Measurements from ENCODE around the gene GNAS.
A peak's percentile ranks its signal among the peaks of the same experiment; 100 is the strongest.

GNAS gene

DNA sequence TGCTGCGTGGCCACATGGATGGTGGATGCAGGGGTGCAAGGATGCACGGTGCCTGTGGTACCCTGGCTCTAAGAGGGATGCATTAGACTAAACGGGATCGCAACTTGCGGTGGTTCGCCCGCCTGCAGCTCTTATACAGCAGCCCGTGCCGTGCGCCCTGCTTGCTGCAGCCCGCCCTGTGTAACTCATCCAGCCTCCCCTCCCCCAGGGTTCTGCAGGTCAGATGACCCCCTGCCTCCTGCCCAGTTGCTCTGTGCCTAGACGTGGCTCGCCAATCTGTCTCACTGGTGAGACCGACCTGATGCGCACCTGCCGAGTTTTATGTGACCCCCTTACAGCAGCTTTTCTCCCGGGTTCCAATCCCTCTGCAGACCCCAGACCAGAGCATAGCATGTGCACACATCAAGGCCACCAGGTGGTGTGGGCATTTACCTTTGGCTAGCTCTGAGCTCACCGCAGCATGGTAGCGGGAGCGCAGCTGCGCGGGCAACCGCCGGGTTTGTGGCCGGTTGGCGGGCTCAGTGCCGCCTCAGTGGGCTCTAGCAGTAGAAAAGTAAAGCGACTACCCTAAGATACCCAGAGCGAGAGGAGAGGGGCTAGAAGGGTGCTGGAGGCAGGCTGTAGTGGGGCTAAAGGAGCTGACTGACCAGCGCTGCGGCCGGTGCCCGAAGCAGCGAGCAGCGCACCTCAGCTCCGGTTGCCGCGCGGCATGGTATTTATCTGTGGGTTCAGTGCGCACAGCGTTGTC is 1.1 kb upstream of the GNAS start:
- in situ Hi-C loops (cut with HindIII; ENCODE audit: low sequenced_read_pairs): loop anchor here (25.0 kb wide), 1 partner anchor 636 kb away; no protein-coding TSS in a partner anchor
- DNase-seq (ENCODE audit: low read depth): no peak
- TF ChIP-seq, protein P1, sequence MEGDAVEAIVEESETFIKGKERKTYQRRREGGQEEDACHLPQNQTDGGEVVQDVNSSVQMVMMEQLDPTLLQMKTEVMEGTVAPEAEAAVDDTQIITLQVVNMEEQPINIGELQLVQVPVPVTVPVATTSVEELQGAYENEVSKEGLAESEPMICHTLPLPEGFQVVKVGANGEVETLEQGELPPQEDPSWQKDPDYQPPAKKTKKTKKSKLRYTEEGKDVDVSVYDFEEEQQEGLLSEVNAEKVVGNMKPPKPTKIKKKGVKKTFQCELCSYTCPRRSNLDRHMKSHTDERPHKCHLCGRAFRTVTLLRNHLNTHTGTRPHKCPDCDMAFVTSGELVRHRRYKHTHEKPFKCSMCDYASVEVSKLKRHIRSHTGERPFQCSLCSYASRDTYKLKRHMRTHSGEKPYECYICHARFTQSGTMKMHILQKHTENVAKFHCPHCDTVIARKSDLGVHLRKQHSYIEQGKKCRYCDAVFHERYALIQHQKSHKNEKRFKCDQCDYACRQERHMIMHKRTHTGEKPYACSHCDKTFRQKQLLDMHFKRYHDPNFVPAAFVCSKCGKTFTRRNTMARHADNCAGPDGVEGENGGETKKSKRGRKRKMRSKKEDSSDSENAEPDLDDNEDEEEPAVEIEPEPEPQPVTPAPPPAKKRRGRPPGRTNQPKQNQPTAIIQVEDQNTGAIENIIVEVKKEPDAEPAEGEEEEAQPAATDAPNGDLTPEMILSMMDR (IDR thresholded peaks at IDR 0.05; ENCODE audit: low read depth, low read length, missing control alignments): no peak
- H3K4me3 ChIP-seq (ENCODE audit: low read depth, low read length): peak overlapping the region; percentile 66

DNA sequence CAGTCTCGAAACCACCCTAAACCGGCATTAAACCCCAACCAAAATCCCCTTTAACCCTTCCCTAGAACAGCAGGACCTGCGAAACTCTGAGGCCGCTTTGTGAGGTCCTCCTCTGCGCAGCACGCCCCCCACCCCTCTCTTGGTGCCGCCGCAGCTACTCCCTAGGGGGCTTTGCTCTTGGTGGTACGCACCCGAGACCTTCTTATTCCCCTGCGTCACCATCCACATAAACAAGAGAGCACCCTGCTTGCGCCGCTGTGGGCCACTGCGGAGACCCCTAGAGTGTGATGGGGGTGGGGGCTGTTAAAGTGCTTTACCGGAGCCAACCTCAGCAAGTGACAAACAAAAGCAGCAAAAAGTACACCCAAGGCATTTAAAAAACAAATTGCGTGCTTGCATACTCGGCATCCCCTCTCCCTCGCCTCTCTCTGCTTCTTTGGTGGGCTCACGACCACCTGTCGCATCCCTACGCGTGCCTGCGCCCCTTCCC is 502 bp upstream of the GNAS start:
- DNase-seq (ENCODE audit: low read depth): no peak
- in situ Hi-C loops (cut with HindIII; ENCODE audit: low sequenced_read_pairs): loop anchor here (25.0 kb wide), 1 partner anchor 635 kb away; no protein-coding TSS in a partner anchor
- TF ChIP-seq, protein P1 (IDR thresholded peaks at IDR 0.05; ENCODE audit: low read depth, low read length, missing control alignments): no peak
- peak overlapping the region; percentile 66 for H3K4me3 ChIP-seq (ENCODE audit: low read depth, low read length)

DNA sequence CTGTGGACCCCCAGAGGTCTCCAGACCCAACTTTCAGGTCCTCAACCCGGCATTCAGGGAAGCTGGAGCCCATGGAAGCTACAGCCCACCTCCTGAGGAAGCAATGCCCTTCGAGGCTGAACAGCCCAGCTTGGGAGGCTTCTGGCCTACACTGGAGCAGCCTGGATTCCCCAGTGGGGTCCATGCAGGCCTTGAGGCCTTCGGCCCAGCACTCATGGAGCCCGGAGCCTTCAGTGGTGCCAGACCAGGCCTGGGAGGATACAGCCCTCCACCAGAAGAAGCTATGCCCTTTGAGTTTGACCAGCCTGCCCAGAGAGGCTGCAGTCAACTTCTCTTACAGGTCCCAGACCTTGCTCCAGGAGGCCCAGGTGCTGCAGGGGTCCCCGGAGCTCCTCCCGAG is 950 bp downstream of the GNAS start:
- no peak overlapping the region for H3K4me3 ChIP-seq (ENCODE audit: low read depth, low read length)
- in situ Hi-C loops (cut with HindIII; ENCODE audit: low sequenced_read_pairs): loop anchor here (25.0 kb wide), 1 partner anchor 634 kb away; no protein-coding TSS in a partner anchor
- DNase-seq (ENCODE audit: low read depth): no peak
- TF ChIP-seq, protein P1 (IDR thresholded peaks at IDR 0.05; ENCODE audit: low read depth, low read length, missing control alignments): no peak

DNA sequence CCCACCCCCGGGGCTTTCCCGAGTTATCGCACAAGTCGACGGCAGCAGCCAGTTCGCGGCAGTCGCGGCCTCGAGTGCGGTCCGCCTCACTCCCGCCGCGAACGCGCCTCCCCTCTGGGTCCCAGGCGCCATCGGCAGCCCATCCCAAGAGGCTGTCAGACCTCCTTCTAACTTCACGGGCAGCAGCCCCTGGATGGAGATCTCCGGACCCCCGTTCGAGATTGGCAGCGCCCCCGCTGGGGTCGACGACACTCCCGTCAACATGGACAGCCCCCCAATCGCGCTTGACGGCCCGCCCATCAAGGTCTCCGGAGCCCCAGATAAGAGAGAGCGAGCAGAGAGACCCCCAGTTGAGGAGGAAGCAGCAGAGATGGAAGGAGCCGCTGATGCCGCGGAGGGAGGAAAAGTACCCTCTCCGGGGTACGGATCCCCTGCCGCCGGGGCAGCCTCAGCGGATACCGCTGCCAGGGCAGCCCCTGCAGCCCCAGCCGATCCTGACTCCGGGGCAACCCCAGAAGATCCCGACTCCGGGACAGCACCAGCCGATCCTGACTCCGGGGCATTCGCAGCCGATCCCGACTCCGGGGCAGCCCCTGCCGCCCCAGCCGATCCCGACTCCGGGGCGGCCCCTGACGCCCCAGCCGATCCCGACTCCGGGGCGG is 1.6 kb downstream of the GNAS start:
- no peak for DNase-seq (ENCODE audit: low read depth)
- H3K4me3 ChIP-seq (ENCODE audit: low read depth, low read length): peak overlapping the region; percentile 9
- in situ Hi-C loops (cut with HindIII; ENCODE audit: low sequenced_read_pairs): loop anchor here (25.0 kb wide), 1 partner anchor 633 kb away; no protein-coding TSS in a partner anchor
- TF ChIP-seq, protein P1 (IDR thresholded peaks at IDR 0.05; ENCODE audit: low read depth, low read length, missing control alignments): no peak

DNA sequence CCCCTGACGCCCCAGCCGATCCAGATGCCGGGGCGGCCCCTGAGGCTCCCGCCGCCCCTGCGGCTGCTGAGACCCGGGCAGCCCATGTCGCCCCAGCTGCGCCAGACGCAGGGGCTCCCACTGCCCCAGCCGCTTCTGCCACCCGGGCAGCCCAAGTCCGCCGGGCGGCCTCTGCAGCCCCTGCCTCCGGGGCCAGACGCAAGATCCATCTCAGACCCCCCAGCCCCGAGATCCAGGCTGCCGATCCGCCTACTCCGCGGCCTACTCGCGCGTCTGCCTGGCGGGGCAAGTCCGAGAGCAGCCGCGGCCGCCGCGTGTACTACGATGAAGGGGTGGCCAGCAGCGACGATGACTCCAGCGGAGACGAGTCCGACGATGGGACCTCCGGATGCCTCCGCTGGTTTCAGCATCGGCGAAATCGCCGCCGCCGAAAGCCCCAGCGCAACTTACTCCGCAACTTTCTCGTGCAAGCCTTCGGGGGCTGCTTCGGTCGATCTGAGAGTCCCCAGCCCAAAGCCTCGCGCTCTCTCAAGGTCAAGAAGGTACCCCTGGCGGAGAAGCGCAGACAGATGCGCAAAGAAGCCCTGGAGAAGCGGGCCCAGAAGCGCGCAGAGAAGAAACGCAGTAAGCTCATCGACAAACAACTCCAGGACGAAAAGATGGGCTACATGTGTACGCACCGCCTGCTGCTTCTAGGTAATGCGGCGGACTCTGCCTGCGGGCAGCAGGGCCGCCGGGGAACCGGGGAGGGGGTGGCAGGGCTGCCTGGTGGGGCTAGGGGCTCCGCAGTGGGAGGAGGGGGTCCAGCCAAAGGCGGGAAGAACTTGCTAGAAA is 2.3 kb downstream of the GNAS start:
- DNase-seq (ENCODE audit: low read depth): no peak
- in situ Hi-C loops (cut with HindIII; ENCODE audit: low sequenced_read_pairs): loop anchor here (25.0 kb wide), 1 partner anchor 632 kb away; no protein-coding TSS in a partner anchor
- peak overlapping the region; percentile 9 for H3K4me3 ChIP-seq (ENCODE audit: low read depth, low read length)
- TF ChIP-seq, protein P1 (IDR thresholded peaks at IDR 0.05; ENCODE audit: low read depth, low read length, missing control alignments): no peak

Data from astrocyte of the cerebellum (primary cell).